HEK293 (cell line): ENCODE results near the gene PNKD.

Experiments used
- CTCF ChIA-PET: fragments of 350-600 bp; formaldehyde crosslinking; extraction: SDS; loops from one replicate; lab custom pipeline; 2021; ENCODE audit warnings: antibody characterized with exemption; lab: Yijun Ruan, JAX
- POLR2A ChIA-PET: fragments of 300-600 bp; formaldehyde crosslinking; extraction: SDS; loops from one replicate; lab custom pipeline; 2020; ENCODE audit warnings: antibody characterized with exemption, inconsistent platforms; lab: Yijun Ruan, JAX
- H3K27ac ChIP-seq: fragments of 200-500 bp; sonication (Bioruptor generic); 2 replicates; pipeline ENCODE4 v1.5.1; 2014; ENCODE audit warnings: low read depth, low read length, control low read depth, inconsistent platforms; ENCODE audit errors: extremely low read depth
- H3K36me3 ChIP-seq, 2 experiments: fragments of 200-500 bp in 1 of 2; sonication (Bioruptor generic) in 1 of 2; 1 replicate in 1 of 2; 2 replicates in 1 of 2; pipeline ENCODE4 v1.5.1; 2014 to 2017; ENCODE audit warnings: inconsistent platforms in 2 of 2, low read length in 2 of 2; ENCODE audit not compliant: control insufficient read depth in 2 of 2, insufficient read depth in 1 of 2
- H3K4me1 ChIP-seq: fragments of 200-500 bp; sonication (Bioruptor generic); 2 replicates; pipeline ENCODE4 v1.5.1; 2014; ENCODE audit warnings: mild to moderate bottlenecking, low read length, inconsistent platforms; ENCODE audit not compliant: control insufficient read depth, insufficient read depth
- H3K4me3 ChIP-seq: 2 replicates; pipeline ENCODE4 v1.5.1; 2011; ENCODE audit warnings: low read depth, mild to moderate bottlenecking, control low read depth, low read length, moderate library complexity
- H3K9me3 ChIP-seq: fragments of 200-500 bp; sonication (Bioruptor generic); 2 replicates; pipeline ENCODE4 v1.5.1; 2014; ENCODE audit warnings: low read depth, low read length, inconsistent platforms; ENCODE audit not compliant: control insufficient read depth, insufficient read depth
- GFI1B ChIP-seq: fragments of 450-650 bp; formaldehyde crosslinking; IDR thresholded peaks from 2 replicates; pipeline ENCODE4 v1.5.1; 2016; ENCODE audit warnings: missing biosample characterization, missing genetic modification characterization
- GLIS1 ChIP-seq: fragments of 450-650 bp; formaldehyde crosslinking; IDR thresholded peaks from 2 replicates; pipeline ENCODE4 v1.5.1; 2016; ENCODE audit warnings: missing biosample characterization, missing genetic modification characterization
- INSM2 ChIP-seq: fragments of 450-650 bp; formaldehyde crosslinking; IDR thresholded peaks from 2 replicates; pipeline ENCODE4 v1.5.1; 2016; ENCODE audit warnings: missing biosample characterization, missing genetic modification characterization
- PATZ1 ChIP-seq: fragments of 450-650 bp; formaldehyde crosslinking; IDR thresholded peaks from 2 replicates; pipeline ENCODE4 v1.5.1; 2016; ENCODE audit warnings: missing biosample characterization, missing genetic modification characterization
- REST ChIP-seq: fragments of 450-650 bp; formaldehyde crosslinking; IDR thresholded peaks from 2 replicates; pipeline ENCODE4 v1.5.1; 2016; ENCODE audit warnings: missing biosample characterization, missing genetic modification characterization
- ZBTB8A ChIP-seq: fragments of 450-650 bp; formaldehyde crosslinking; IDR thresholded peaks from 2 replicates; pipeline ENCODE4 v1.5.1; 2016; ENCODE audit warnings: missing biosample characterization, missing genetic modification characterization
- ZNF114 ChIP-seq: fragments of 450-650 bp; formaldehyde crosslinking; IDR thresholded peaks from 2 replicates; pipeline ENCODE4 v1.5.0; 2017; ENCODE audit warnings: missing biosample characterization, missing genetic modification characterization
- ZNF155 ChIP-seq: fragments of 450-650 bp; formaldehyde crosslinking; IDR thresholded peaks from 2 replicates; pipeline ENCODE4 v1.5.1; 2016; ENCODE audit warnings: missing biosample characterization, missing genetic modification characterization
- ZNF174 ChIP-seq: fragments of 450-650 bp; formaldehyde crosslinking; IDR thresholded peaks from 2 replicates; pipeline ENCODE4 v1.5.0; 2017; ENCODE audit warnings: missing biosample characterization, mild to moderate bottlenecking, missing genetic modification characterization
- ZNF211 ChIP-seq: fragments of 450-650 bp; formaldehyde crosslinking; IDR thresholded peaks from 2 replicates; pipeline ENCODE4 v1.5.1; 2016; ENCODE audit warnings: low read depth, missing biosample characterization, missing genetic modification characterization
- ZNF335 ChIP-seq: fragments of 450-650 bp; formaldehyde crosslinking; conservative IDR thresholded peaks from 2 replicates; pipeline ENCODE4 v1.5.1; 2016; ENCODE audit warnings: missing biosample characterization, missing genetic modification characterization
- ZNF37A ChIP-seq: fragments of 450-650 bp; IDR thresholded peaks from 2 replicates; pipeline ENCODE4 v1.5.1; 2018; ENCODE audit warnings: missing biosample characterization, missing genetic modification characterization
- ZNF398 ChIP-seq: fragments of 450-650 bp; formaldehyde crosslinking; IDR thresholded peaks from 2 replicates; pipeline ENCODE4 v1.5.1; 2017; ENCODE audit warnings: missing biosample characterization, missing genetic modification characterization
- ZNF501 ChIP-seq: fragments of 450-650 bp; formaldehyde crosslinking; IDR thresholded peaks from 2 replicates; pipeline ENCODE4 v1.5.1; 2016; ENCODE audit warnings: missing biosample characterization, missing genetic modification characterization
- ZNF596 ChIP-seq: fragments of 450-650 bp; IDR thresholded peaks from 2 replicates; pipeline ENCODE4 v1.5.0; 2018; ENCODE audit warnings: missing biosample characterization, mild to moderate bottlenecking, missing genetic modification characterization, moderate library complexity
- ZNF707 ChIP-seq: fragments of 450-650 bp; formaldehyde crosslinking; IDR thresholded peaks from 2 replicates; pipeline ENCODE4 v1.5.1; 2016; ENCODE audit warnings: missing biosample characterization, missing genetic modification characterization
- ZNF76 ChIP-seq: fragments of 450-650 bp; formaldehyde crosslinking; IDR thresholded peaks from 2 replicates; pipeline ENCODE4; 2016; ENCODE audit warnings: low read depth, missing biosample characterization, missing genetic modification characterization, borderline replicate concordance

The PNKD gene

GRCh38 chr2:218354045-218354444, 83.7 kb downstream of the PNKD start (continued):
- TF ChIP-seq ZNF174 (tag by site-specific recombination): no peak

DNA sequence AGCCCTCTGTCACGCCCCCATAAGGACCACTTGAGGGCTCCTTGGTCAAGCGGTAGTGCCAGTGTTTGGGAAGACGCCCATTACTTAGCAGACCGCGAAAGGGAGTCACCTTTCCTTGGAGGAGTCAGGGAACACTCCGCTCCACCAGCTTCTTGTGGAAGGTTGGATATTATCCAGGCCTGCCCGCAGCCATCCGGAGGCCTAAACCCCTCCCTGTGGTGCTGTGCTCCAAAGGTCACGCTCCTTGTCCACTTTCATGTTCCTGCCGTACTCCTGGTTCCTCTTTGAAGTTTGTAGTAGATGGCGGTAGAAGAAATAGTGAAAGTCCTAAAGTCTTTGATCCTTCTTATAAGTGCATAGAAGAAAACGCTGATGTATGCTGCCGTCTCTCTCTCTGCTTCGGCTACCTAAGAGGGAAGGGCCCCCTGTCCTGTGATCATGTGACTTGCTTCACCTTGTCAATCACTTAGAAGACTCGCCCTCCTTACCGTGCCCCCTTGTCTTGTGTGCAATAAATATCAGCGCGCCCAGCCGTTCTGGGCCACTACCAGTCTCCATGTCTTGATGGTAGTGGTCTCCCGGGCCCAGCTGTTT, 84.6 kb downstream of the PNKD start:
- TF ChIP-seq INSM2 (tag by site-specific recombination): no peak
- POLR2A ChIA-PET: no interaction called here
- no peaks in the 10 kb centered on the region for H3K4me1 ChIP-seq
- H3K9me3 ChIP-seq: no peaks in the 10 kb centered on the region
- CTCF ChIA-PET: interaction anchor here (0.7 to 1.9 kb wide), 3 partner anchors 15 to 59 kb away, joined by 5 to 11 read pairs (median 5); no protein-coding TSS in a partner anchor
- no peaks in the 10 kb centered on the region for H3K36me3 ChIP-seq
- H3K4me3 ChIP-seq: no peak overlapping the region
- no peak overlapping the region for H3K27ac ChIP-seq

- Histone ChIP-seq H3K4me1 (no peaks in the 10 kb centered on the region), H3K4me3 (no peak overlapping the region), H3K9me3 (no peaks in the 10 kb centered on the region), H3K36me3 (no peaks in the 10 kb centered on the region), H3K27ac (no peak overlapping the region)
- no peak for TF ChIP-seq ZNF501
- no peak for TF ChIP-seq PATZ1 (tag by site-specific recombination)
- peak; percentile 38; the same call in 1 of the 2 replicates for TF ChIP-seq GLIS1 (tag by site-specific recombination)
- TF ChIP-seq REST (tag by site-specific recombination): 0 out of 2 replicates have a peak, but pooled peaks have one; percentile 34
- no peak for TF ChIP-seq ZBTB8A (tag by site-specific recombination)
- TF ChIP-seq ZNF596: peak; percentile 62; the same call in 1 of the 2 replicates
- TF ChIP-seq ZNF211: no peak
- ChIA-PET CTCF (interaction anchor here (0.5 to 2.3 kb wide), 16 partner anchors 10 to 373 kb away, joined by 3 to 12 read pairs (median 3); no protein-coding TSS in a partner anchor), POLR2A (interaction anchor here (0.6 kb wide), 1 partner anchor 293 kb away, joined by 3 read pairs; no protein-coding TSS in a partner anchor)
Measured at GRCh38 chr2:218357236-218358177, 87.2 kb downstream of the PNKD start.

- ChIA-PET CTCF (no interaction called here), POLR2A (no interaction called here)
- no peaks in the 10 kb centered on the region for H3K36me3 ChIP-seq
- no peak overlapping the region for H3K4me3 ChIP-seq
- H3K4me1 ChIP-seq: no peaks in the 10 kb centered on the region
- no peak overlapping the region for H3K27ac ChIP-seq
- H3K9me3 ChIP-seq: no peaks in the 10 kb centered on the region
- no peak for TF ChIP-seq ZNF76
- no peak for TF ChIP-seq ZNF398 (tag by site-specific recombination)
- no peak for TF ChIP-seq ZNF114 (tag by site-specific recombination)
- TF ChIP-seq ZNF501: no peak
- TF ChIP-seq ZNF707 (tag by site-specific recombination): no peak
- no peak for TF ChIP-seq ZNF155 (tag by site-specific recombination)
- TF ChIP-seq GFI1B: no peak
- no peak for TF ChIP-seq ZNF335 (tag by site-specific recombination)
- no peak for TF ChIP-seq ZNF37A (tag by site-specific recombination)
Measured at GRCh38 chr2:218360453-218360852, 90.1 kb downstream of the PNKD start.
